ENCODE results near the gene PRKCA.
"Not testable (repeated sequence)": the region's sequence is repeated elsewhere in the genome, so short reads cannot be mapped to it uniquely, and the experiment has no call there.

- TF ChIP-seq POLR2A (IDR thresholded peaks at IDR 0.05) = not testable (repeated sequence)
- TF ChIP-seq, protein P1, sequence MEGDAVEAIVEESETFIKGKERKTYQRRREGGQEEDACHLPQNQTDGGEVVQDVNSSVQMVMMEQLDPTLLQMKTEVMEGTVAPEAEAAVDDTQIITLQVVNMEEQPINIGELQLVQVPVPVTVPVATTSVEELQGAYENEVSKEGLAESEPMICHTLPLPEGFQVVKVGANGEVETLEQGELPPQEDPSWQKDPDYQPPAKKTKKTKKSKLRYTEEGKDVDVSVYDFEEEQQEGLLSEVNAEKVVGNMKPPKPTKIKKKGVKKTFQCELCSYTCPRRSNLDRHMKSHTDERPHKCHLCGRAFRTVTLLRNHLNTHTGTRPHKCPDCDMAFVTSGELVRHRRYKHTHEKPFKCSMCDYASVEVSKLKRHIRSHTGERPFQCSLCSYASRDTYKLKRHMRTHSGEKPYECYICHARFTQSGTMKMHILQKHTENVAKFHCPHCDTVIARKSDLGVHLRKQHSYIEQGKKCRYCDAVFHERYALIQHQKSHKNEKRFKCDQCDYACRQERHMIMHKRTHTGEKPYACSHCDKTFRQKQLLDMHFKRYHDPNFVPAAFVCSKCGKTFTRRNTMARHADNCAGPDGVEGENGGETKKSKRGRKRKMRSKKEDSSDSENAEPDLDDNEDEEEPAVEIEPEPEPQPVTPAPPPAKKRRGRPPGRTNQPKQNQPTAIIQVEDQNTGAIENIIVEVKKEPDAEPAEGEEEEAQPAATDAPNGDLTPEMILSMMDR (IDR thresholded peaks at IDR 0.05) = not testable (repeated sequence)
Measured at GRCh38 chr17:66457499-66457898, 155.1 kb downstream of the PRKCA start.

Data from prostate gland (tissue), 2 donors.